ENCODE measurements around the gene ZNF496. TPM values are rescaled to one million over a fixed set of nuclear protein-coding genes. Genes with fewer than 3 reads are reported as not detected.

The ZNF496 gene
- total and polyA plus RNA-seq, 2 experiments from 2014 or later, result 18.8 to 108 TPM

DNA sequence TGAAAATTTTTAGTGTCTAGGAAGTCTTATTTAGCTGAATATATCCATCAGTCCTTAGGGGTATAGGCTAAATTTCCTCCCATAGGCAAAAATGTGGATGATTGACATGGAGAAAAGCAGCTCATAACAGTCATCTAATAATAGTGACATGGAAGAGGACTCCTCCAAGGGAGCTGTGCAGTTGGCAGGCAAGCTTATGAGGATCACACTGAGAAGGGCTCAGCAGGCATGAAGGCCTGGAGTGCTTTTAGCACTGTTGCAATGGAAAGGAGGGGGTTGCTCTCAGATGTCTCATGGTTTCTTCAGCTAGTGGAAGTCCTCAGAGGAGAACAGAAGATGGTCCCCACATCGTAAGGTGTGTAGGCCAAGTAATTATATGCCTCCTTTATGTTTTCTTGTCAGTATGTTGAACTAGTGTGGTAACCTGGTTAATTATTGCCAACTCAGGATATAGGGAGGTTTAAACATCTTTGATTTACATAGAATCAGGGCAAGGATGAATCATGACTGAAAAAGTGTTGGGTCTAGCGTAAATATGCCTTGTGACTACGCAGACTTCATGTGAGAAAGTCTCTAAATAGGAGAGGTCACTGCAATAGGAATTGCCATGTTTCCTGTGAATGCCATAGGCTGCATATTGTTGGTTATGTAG, 56.9 kb downstream of the ZNF496 start:
- Histone ChIP-seq H3K4me3 (no peak overlapping the region), H3K36me3 (no peaks in the 10 kb centered on the region), H3K27ac (no peak overlapping the region), H3K4me1 (ENCODE audit: low read depth) (no peaks in the 10 kb centered on the region), H3K27me3 (no peaks in the 10 kb centered on the region), H3K9me3 (ENCODE audit: low read depth) (no peaks in the 10 kb centered on the region)
- no peak for DNase-seq (ENCODE audit: low read depth in 1 of 2, low spot score in 1 of 2)
- TF ChIP-seq, protein P1, sequence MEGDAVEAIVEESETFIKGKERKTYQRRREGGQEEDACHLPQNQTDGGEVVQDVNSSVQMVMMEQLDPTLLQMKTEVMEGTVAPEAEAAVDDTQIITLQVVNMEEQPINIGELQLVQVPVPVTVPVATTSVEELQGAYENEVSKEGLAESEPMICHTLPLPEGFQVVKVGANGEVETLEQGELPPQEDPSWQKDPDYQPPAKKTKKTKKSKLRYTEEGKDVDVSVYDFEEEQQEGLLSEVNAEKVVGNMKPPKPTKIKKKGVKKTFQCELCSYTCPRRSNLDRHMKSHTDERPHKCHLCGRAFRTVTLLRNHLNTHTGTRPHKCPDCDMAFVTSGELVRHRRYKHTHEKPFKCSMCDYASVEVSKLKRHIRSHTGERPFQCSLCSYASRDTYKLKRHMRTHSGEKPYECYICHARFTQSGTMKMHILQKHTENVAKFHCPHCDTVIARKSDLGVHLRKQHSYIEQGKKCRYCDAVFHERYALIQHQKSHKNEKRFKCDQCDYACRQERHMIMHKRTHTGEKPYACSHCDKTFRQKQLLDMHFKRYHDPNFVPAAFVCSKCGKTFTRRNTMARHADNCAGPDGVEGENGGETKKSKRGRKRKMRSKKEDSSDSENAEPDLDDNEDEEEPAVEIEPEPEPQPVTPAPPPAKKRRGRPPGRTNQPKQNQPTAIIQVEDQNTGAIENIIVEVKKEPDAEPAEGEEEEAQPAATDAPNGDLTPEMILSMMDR (IDR thresholded peaks at IDR 0.05; ENCODE audit: low read depth, low read length), result no peak

DNA sequence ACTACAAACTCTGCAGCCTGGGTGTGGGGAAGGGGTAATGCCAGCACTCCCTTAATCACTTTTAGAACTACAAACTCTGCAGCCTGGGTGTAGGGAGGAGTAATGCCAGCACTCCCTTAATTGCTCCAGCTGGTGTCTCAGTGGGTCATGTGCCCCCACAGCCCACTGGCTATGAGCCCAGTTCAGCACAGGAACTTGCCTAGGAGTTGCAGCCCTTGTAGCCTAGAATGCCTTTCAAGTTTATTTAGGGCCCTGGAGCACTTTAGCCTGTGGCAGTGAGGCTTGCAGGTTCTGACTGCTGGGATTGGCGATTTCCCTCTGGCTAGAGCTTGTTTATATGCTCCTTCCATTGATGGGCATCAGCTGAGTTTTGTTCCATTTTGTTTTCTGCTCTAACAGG, 58.7 kb downstream of the ZNF496 start:
- Histone ChIP-seq H3K36me3 (no peaks in the 10 kb centered on the region), H3K9me3 (ENCODE audit: low read depth) (no peaks in the 10 kb centered on the region), H3K27me3 (no peaks in the 10 kb centered on the region), H3K4me3 (no peak overlapping the region), H3K27ac (no peak overlapping the region), H3K4me1 (ENCODE audit: low read depth) (no peaks in the 10 kb centered on the region)
- TF ChIP-seq, protein P1 (IDR thresholded peaks at IDR 0.05; ENCODE audit: low read depth, low read length), result no peak
- DNase-seq (ENCODE audit: low read depth in 1 of 2, low spot score in 1 of 2), result no peak

DNA sequence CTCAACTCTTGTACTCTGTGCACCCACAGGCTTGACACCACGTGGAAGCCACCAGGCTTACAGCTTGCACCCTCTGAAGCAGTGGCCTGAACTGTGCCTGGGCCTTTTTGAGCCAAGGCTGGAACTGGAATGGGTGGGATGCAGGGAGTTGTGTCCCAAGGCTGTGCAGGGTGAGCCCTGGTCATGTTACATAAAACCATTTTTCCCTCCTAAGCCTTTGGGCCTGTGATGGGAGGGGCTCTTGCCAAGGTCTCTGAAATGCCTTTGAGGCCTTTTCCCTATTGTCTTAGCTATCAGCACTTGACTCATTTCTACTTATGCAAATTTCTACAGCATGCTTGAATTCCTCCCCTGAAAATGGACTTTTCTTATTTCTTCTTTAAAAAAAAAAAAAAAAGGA, 61.7 kb downstream of the ZNF496 start:
- no peak for DNase-seq (ENCODE audit: low read depth in 1 of 2, low spot score in 1 of 2)
- Histone ChIP-seq H3K4me1 (ENCODE audit: low read depth) (no peaks in the 10 kb centered on the region), H3K27ac (no peak overlapping the region), H3K27me3 (no peaks in the 10 kb centered on the region), H3K9me3 (ENCODE audit: low read depth) (no peaks in the 10 kb centered on the region), H3K36me3 (no peaks in the 10 kb centered on the region), H3K4me3 (no peak overlapping the region)
- TF ChIP-seq, protein P1 (IDR thresholded peaks at IDR 0.05; ENCODE audit: low read depth, low read length), result no peak

DNA sequence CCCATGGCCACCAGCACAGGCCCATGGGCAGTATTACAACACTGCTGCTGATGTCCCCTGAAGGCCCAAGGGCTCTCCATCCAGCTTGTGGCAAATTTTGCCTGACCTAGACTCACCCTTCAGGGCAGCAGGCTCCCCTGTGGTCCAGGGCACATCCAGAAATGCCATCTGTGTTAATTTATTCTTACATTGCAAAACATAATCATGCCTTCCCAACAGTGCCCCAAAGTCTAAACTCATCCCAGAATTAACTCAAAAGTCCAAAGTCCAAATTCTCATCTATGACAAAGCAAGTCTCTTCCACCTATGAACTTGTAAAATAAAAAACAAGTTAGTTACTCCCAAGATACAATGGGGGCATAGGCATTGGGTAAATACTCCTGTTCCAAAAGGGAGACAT, 62.5 kb downstream of the ZNF496 start:
- H3K27me3 ChIP-seq, result no peaks in the 10 kb centered on the region

GRCh38 chr1:247268390-247269045, 63.1 kb downstream of the ZNF496 start:
- Histone ChIP-seq H3K4me1 (ENCODE audit: low read depth) (no peaks in the 10 kb centered on the region), H3K4me3 (no peak overlapping the region), H3K36me3 (no peaks in the 10 kb centered on the region), H3K27me3 (no peaks in the 10 kb centered on the region), H3K9me3 (ENCODE audit: low read depth) (no peaks in the 10 kb centered on the region), H3K27ac (no peak overlapping the region)
- TF ChIP-seq, protein P1 (IDR thresholded peaks at IDR 0.05; ENCODE audit: low read depth, low read length), result no peak
- peak in 1 of 2 donors; percentile 41 for DNase-seq (ENCODE audit: low read depth in 1 of 2, low spot score in 1 of 2)

More for the DNA sequence above, 62.5 kb downstream of the ZNF496 start:
- H3K36me3 ChIP-seq, result no peaks in the 10 kb centered on the region
- H3K4me3 ChIP-seq, result no peak overlapping the region
- no peak for DNase-seq (ENCODE audit: low read depth in 1 of 2, low spot score in 1 of 2)
- no peaks in the 10 kb centered on the region for H3K4me1 ChIP-seq (ENCODE audit: low read depth)
- TF ChIP-seq, protein P1 (IDR thresholded peaks at IDR 0.05; ENCODE audit: low read depth, low read length), result no peak
- H3K9me3 ChIP-seq (ENCODE audit: low read depth), result no peaks in the 10 kb centered on the region
- H3K27ac ChIP-seq, result no peak overlapping the region
